Eye (tissue), 1 donor: ENCODE results near the gene NINJ1.
"Not testable (repeated sequence)": the region's sequence is repeated elsewhere in the genome, so short reads cannot be mapped to it uniquely, and the experiment has no call there.

Experiments
- DNase-seq: peaks from one replicate; pipeline ENCODE4 v3.0.0-alpha.2; 2015

Gene NINJ1

GRCh38 chr9:93118863-93119702 is 15.0 kb downstream of the NINJ1 start:
- no peak for DNase-seq

GRCh38 chr9:93117924-93118862 is 15.9 kb downstream of the NINJ1 start:
- DNase-seq: no peak

- not testable (repeated sequence) for DNase-seq
Observed at GRCh38 chr9:93117521-93117920, 16.5 kb downstream of the NINJ1 start.

- no peak for DNase-seq
Observed at GRCh38 chr9:93116072-93116961, 17.7 kb downstream of the NINJ1 start.

GRCh38 chr9:93115486-93116071 is 18.5 kb downstream of the NINJ1 start:
- no peak for DNase-seq

GRCh38 chr9:93114984-93115335 is 19.1 kb downstream of the NINJ1 start:
- DNase-seq: no peak

- DNase-seq: no peak
Observed at GRCh38 chr9:93114169-93114983, 19.7 kb downstream of the NINJ1 start.

GRCh38 chr9:93112864-93113389 is 21.1 kb downstream of the NINJ1 start:
- no peak for DNase-seq

GRCh38 chr9:93112116-93112863 is 21.8 kb downstream of the NINJ1 start:
- DNase-seq: no peak

- no peak for DNase-seq
Observed at GRCh38 chr9:93111371-93112115, 22.5 kb downstream of the NINJ1 start.

GRCh38 chr9:93111001-93111370 is 23.1 kb downstream of the NINJ1 start:
- DNase-seq: no peak

- no peak for DNase-seq
Observed at GRCh38 chr9:93110311-93110855, 23.7 kb downstream of the NINJ1 start.

GRCh38 chr9:93108291-93109041 is 25.6 kb downstream of the NINJ1 start:
- no peak for DNase-seq

- DNase-seq: no peak
Observed at GRCh38 chr9:93107825-93108161, 26.3 kb downstream of the NINJ1 start.

GRCh38 chr9:93107151-93107824 is 26.8 kb downstream of the NINJ1 start:
- DNase-seq: no peak

GRCh38 chr9:93105620-93106019 is 28.4 kb downstream of the NINJ1 start:
- DNase-seq: no peak

GRCh38 chr9:93101086-93101485 is 33.0 kb downstream of the NINJ1 start:
- not testable (repeated sequence) for DNase-seq

- DNase-seq: no peak
Observed at GRCh38 chr9:93100276-93100636, 33.8 kb downstream of the NINJ1 start.
